ENCODE data around the gene RPH3AL. TPM values are rescaled to one million over a fixed set of nuclear protein-coding genes. Genes with fewer than 3 reads are reported as not detected.

The RPH3AL gene
- total RNA-seq, 4 donors from 2014 or later: 8.6 to 21.0 (median 17.4) TPM

GRCh38 chr17:383771-384621, 31.4 kb upstream of the RPH3AL start:
- 76 to 91% methylated on average over 9 to 15 of the region's 19 CpGs for WGBS, 2 donors (ENCODE audit: low coverage in 1 of 2)
- ATAC-seq: no peak
- TF ChIP-seq POLR2A (IDR thresholded peaks at IDR 0.05) (no peak), CTCF (IDR thresholded peaks at IDR 0.05) (no peak), EP300 (IDR thresholded peaks at IDR 0.05) (no peak), POLR2AphosphoS5 (IDR thresholded peaks at IDR 0.05) (no peak)
- H3K4me3 ChIP-seq: no peak overlapping the region
- H3K27ac ChIP-seq: peak overlapping the region in 3 of 4 donors; percentile 76 to 79 (median 77)
- no peaks in the 10 kb centered on the region for H3K36me3 ChIP-seq
- H3K27me3 ChIP-seq: peaks cover 59% of the 10 kb centered on the region
- peaks cover 0 to 24% (median 3%) of the 10 kb centered on the region in 3 donors for H3K4me1 ChIP-seq
- peaks cover 0 to 4% (median 0%) of the 10 kb centered on the region in 3 donors for H3K9me3 ChIP-seq

- TF ChIP-seq POLR2A (IDR thresholded peaks at IDR 0.05) (no peak), CTCF (IDR thresholded peaks at IDR 0.05) (no peak), POLR2AphosphoS5 (IDR thresholded peaks at IDR 0.05) (no peak), EP300 (IDR thresholded peaks at IDR 0.05) (no peak)
- H3K27me3 ChIP-seq: peaks cover 61% of the 10 kb centered on the region
- no peak for ATAC-seq
- H3K4me3 ChIP-seq: no peak overlapping the region
- 37 to 46% methylated on average over 8 of the region's 13 CpGs for WGBS, 2 donors (ENCODE audit: low coverage in 1 of 2)
- no peaks in the 10 kb centered on the region for H3K36me3 ChIP-seq
- H3K4me1 ChIP-seq: peaks cover 0 to 24% (median 3%) of the 10 kb centered on the region in 3 donors
- peaks cover 0 to under 1% (median 0%) of the 10 kb centered on the region in 3 donors for H3K9me3 ChIP-seq
- H3K27ac ChIP-seq: peak overlapping the region in 2 of 4 donors; percentile 37
Measured at GRCh38 chr17:382644-383533, 30.3 kb upstream of the RPH3AL start.

DNA sequence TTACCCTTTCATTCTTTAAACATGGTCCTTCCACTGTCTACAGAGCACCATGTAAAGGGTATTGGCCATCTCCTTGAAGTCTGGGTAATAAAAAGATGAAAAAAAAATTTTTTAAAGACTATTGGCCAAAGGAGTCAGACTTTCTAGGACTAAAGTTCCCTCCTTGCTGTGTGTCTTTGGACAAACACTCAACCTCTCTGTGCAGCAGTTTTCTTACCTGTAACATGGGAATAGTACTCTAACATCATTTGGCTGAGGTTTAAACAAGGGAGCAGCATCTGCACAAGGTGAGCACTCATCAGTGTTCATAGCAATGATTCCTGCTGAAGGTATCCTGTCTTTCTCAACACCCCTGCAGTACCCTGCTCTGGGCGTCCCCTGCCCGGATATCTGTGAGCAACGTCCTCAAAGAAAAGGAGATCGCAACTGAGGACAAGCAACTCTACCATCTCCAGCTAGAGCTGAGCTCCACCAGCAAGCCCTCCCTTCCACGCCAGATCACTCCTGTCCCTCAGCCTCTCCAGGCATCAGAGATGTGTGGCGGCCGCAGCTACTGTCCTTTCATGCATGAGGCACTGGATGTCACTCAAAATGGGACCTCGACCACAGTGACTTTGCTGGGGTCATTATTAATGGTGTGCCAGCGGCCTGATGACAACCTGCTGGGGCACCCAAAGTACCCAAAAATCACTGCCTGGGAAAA, 29.5 kb upstream of the RPH3AL start:
- peaks cover 54% of the 10 kb centered on the region for H3K27me3 ChIP-seq
- peaks cover 0 to 24% (median 3%) of the 10 kb centered on the region in 3 donors for H3K4me1 ChIP-seq
- 66 to 85% methylated on average over 2 to 8 of the region's 9 CpGs for WGBS, 2 donors (ENCODE audit: low coverage in 1 of 2)
- no peak overlapping the region for H3K27ac ChIP-seq
- H3K36me3 ChIP-seq: no peaks in the 10 kb centered on the region
- no peak for ATAC-seq
- no peaks in the 10 kb centered on the region for H3K9me3 ChIP-seq
- no peak overlapping the region for H3K4me3 ChIP-seq
- TF ChIP-seq POLR2AphosphoS5 (IDR thresholded peaks at IDR 0.05) (no peak), POLR2A (IDR thresholded peaks at IDR 0.05) (no peak), CTCF (IDR thresholded peaks at IDR 0.05) (no peak), EP300 (IDR thresholded peaks at IDR 0.05) (no peak)

- ATAC-seq: no peak
- H3K36me3 ChIP-seq: no peaks in the 10 kb centered on the region
- no peak overlapping the region for H3K27ac ChIP-seq
- peaks cover 0 to 22% (median 3%) of the 10 kb centered on the region in 3 donors for H3K4me1 ChIP-seq
- 52 to 53% methylated on average over 8 of the region's 8 CpGs for WGBS, 2 donors (ENCODE audit: low coverage in 1 of 2)
- H3K4me3 ChIP-seq: no peak overlapping the region
- no peaks in the 10 kb centered on the region for H3K9me3 ChIP-seq
- TF ChIP-seq POLR2A (IDR thresholded peaks at IDR 0.05) (no peak), CTCF (IDR thresholded peaks at IDR 0.05) (no peak), POLR2AphosphoS5 (IDR thresholded peaks at IDR 0.05) (no peak), EP300 (IDR thresholded peaks at IDR 0.05) (no peak)
- peaks cover 48% of the 10 kb centered on the region for H3K27me3 ChIP-seq
Measured at GRCh38 chr17:381516-381915, 28.9 kb upstream of the RPH3AL start.

All from gastroesophageal sphincter (tissue), 4 donors.